ENCODE data around the gene CCNY.

CCNY gene

DNA sequence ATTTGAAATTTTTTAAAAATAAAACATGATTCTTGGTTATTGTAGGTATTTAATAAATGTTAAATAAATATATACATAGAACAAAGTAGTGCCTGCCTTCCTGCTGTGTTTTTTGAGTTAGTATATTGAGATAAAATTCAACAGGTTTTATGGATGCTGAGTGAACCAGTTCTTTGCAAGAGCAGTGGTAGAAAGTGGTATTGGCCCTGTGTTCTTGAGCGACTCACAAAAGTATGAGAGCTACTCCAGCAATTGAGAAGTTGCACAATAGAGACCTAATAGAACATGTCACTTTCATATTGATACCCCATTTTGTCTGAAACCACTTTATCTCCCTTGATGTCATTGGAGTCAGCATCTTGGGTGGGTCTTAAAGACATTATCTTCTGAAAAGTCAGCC, 236.3 kb downstream of the CCNY start:
- no peaks in the 10 kb centered on the region for H3K4me1 ChIP-seq (ENCODE audit: control extremely low read depth in 1 of 4, control insufficient read depth in 4 of 4, insufficient read depth in 4 of 4, low read length in 3 of 4)
- ChIA-PET CTCF (interaction anchor here (5.7 kb wide), 1 partner anchor 9 kb away, joined by 23 read pairs; no protein-coding TSS in a partner anchor), POLR2A (no interaction called here)
- no peaks in the 10 kb centered on the region for H3K9me3 ChIP-seq (ENCODE audit: control extremely low read depth in 1 of 5, control insufficient read depth in 4 of 5, insufficient read depth in 2 of 5, low read depth in 1 of 5, low read length in 4 of 5)
- no peak for DNase-seq
- H3K4me3 ChIP-seq (ENCODE audit: control insufficient read depth in 1 of 7, extremely low read depth in 1 of 7, insufficient read depth in 4 of 7, low read depth in 2 of 7, low read length in 6 of 7) = no peak overlapping the region
- H3K36me3 ChIP-seq (ENCODE audit: control insufficient read depth in 4 of 4, insufficient read depth in 4 of 4, low read length in 3 of 4) = peaks cover 4 to 32% (median 23%) of the 10 kb centered on the region in 4 experiments
- H3K27me3 ChIP-seq (replicated peaks in 2 of 5; ENCODE audit: control insufficient read depth in 4 of 5, insufficient read depth in 5 of 5, low read length in 4 of 5) = no peaks in the 10 kb centered on the region
- no CpG with 5 or more reads among the region's 1 CpG for WGBS (ENCODE audit: insufficient coverage)
- no peak overlapping the region for H3K27ac ChIP-seq (ENCODE audit: insufficient read depth in 1 of 2, low read depth in 1 of 2, low read length in 2 of 2, poor library complexity in 1 of 2, severe bottlenecking in 2 of 2)

DNA sequence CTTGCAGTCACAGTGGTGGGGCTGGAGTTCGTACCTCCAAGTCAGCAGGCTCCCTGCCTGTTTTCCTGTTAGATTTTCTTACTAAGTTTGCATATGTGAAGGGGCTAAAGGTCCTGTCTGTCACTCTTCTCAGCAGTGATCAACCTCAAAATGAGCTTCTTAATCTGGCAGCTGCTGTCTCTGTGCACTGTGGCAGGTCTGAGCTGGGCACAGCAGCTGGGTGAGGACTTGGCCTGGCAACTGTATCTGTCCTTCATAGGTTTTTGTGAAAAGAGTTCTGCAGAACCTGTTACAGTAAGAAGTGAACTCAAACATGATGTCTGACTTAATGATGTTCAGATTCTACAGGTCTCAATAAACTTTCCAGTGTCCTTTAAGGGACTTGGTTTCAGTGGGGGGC, 237.5 kb downstream of the CCNY start:
- Histone ChIP-seq H3K27ac (ENCODE audit: insufficient read depth in 1 of 2, low read depth in 1 of 2, low read length in 2 of 2, poor library complexity in 1 of 2, severe bottlenecking in 2 of 2) (no peak overlapping the region), H3K9me3 (ENCODE audit: control extremely low read depth in 1 of 5, control insufficient read depth in 4 of 5, insufficient read depth in 2 of 5, low read depth in 1 of 5, low read length in 4 of 5) (no peaks in the 10 kb centered on the region), H3K4me3 (ENCODE audit: control insufficient read depth in 1 of 7, extremely low read depth in 1 of 7, insufficient read depth in 4 of 7, low read depth in 2 of 7, low read length in 6 of 7) (no peak overlapping the region), H3K27me3 (replicated peaks in 2 of 5; ENCODE audit: control insufficient read depth in 4 of 5, insufficient read depth in 5 of 5, low read length in 4 of 5) (no peaks in the 10 kb centered on the region), H3K4me1 (ENCODE audit: control extremely low read depth in 1 of 4, control insufficient read depth in 4 of 4, insufficient read depth in 4 of 4, low read length in 3 of 4) (no peaks in the 10 kb centered on the region), H3K36me3 (ENCODE audit: control insufficient read depth in 4 of 4, insufficient read depth in 4 of 4, low read length in 3 of 4) (peaks cover 2 to 21% (median 17%) of the 10 kb centered on the region in 4 experiments)
- CTCF ChIA-PET = interaction anchor here (1.5 to 5.7 kb wide), 2 partner anchors 10 to 27 kb away, joined by 3 to 23 read pairs; no protein-coding TSS in a partner anchor
- 100% methylated on average over 1 of the region's 1 CpG for WGBS (ENCODE audit: insufficient coverage)
- no peak for DNase-seq
- POLR2A ChIA-PET = no interaction called here

DNA sequence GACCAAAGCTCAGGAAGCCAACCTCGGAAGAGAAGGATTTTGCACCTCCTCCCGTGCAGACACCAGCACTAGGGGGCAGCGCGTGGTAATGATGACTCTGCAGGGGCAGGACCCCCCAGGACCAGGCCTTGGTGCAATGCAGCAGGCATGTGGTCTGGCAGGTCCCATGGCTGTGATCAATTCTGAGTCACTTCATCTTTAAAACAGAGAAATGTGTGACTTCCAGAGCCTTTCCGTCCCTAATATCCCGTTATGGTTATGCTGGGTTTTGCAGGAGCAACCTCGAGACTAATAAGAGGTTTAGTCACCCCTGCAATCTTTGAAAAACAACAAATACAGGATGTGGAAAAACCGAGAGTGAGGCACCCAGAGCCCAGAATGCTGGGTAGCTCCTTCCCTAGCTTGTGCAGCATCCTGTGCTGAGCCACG, 238.6 kb downstream of the CCNY start:
- 89% methylated on average over 7 of the region's 9 CpGs for WGBS (ENCODE audit: insufficient coverage)
- Histone ChIP-seq H3K27me3 (replicated peaks in 2 of 5; ENCODE audit: control insufficient read depth in 4 of 5, insufficient read depth in 5 of 5, low read length in 4 of 5) (no peaks in the 10 kb centered on the region), H3K36me3 (ENCODE audit: control insufficient read depth in 4 of 4, insufficient read depth in 4 of 4, low read length in 3 of 4) (peaks cover 2 to 9% (median 8%) of the 10 kb centered on the region in 4 experiments), H3K9me3 (ENCODE audit: control extremely low read depth in 1 of 5, control insufficient read depth in 4 of 5, insufficient read depth in 2 of 5, low read depth in 1 of 5, low read length in 4 of 5) (no peaks in the 10 kb centered on the region), H3K4me3 (ENCODE audit: control insufficient read depth in 1 of 7, extremely low read depth in 1 of 7, insufficient read depth in 4 of 7, low read depth in 2 of 7, low read length in 6 of 7) (no peak overlapping the region), H3K4me1 (ENCODE audit: control extremely low read depth in 1 of 4, control insufficient read depth in 4 of 4, insufficient read depth in 4 of 4, low read length in 3 of 4) (no peaks in the 10 kb centered on the region), H3K27ac (ENCODE audit: insufficient read depth in 1 of 2, low read depth in 1 of 2, low read length in 2 of 2, poor library complexity in 1 of 2, severe bottlenecking in 2 of 2) (no peak overlapping the region)
- POLR2A ChIA-PET = no interaction called here
- DNase-seq = no peak
- CTCF ChIA-PET = interaction anchor here (0.7 to 5.7 kb wide), 3 partner anchors 11 to 89 kb away, joined by 3 to 23 read pairs (median 4); no protein-coding TSS in a partner anchor

DNA sequence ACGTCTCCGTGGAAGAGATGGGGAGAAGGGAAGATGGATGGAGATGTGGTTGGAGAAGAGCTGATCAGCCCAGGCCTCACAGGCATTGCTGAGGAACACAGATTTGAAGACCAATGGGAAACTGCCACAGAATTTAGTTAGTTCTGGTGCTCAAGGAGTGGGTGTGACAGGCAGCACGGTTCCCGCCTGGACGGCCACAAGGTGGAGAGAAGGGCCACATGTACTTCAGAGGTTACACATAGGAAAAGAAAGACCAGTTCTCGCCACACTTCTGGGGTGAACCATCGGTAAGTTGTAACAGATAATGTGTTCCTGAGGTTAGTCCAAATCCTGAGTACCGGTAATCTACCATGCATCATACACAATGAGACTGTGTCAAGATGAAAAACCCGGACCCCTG, 239.3 kb downstream of the CCNY start:
- H3K4me3 ChIP-seq (ENCODE audit: control insufficient read depth in 1 of 7, extremely low read depth in 1 of 7, insufficient read depth in 4 of 7, low read depth in 2 of 7, low read length in 6 of 7) = no peak overlapping the region
- H3K27ac ChIP-seq (ENCODE audit: insufficient read depth in 1 of 2, low read depth in 1 of 2, low read length in 2 of 2, poor library complexity in 1 of 2, severe bottlenecking in 2 of 2) = no peak overlapping the region
- DNase-seq = no peak
- no peaks in the 10 kb centered on the region for H3K9me3 ChIP-seq (ENCODE audit: control extremely low read depth in 1 of 5, control insufficient read depth in 4 of 5, insufficient read depth in 2 of 5, low read depth in 1 of 5, low read length in 4 of 5)
- peaks cover under 1 to 6% (median 5%) of the 10 kb centered on the region in 4 experiments for H3K36me3 ChIP-seq (ENCODE audit: control insufficient read depth in 4 of 4, insufficient read depth in 4 of 4, low read length in 3 of 4)
- ChIA-PET CTCF (interaction anchor here (0.6 to 5.7 kb wide), 4 partner anchors 12 to 334 kb away, joined by 3 to 23 read pairs (median 4); no protein-coding TSS in a partner anchor), POLR2A (no interaction called here)
- no peaks in the 10 kb centered on the region for H3K4me1 ChIP-seq (ENCODE audit: control extremely low read depth in 1 of 4, control insufficient read depth in 4 of 4, insufficient read depth in 4 of 4, low read length in 3 of 4)
- H3K27me3 ChIP-seq (replicated peaks in 2 of 5; ENCODE audit: control insufficient read depth in 4 of 5, insufficient read depth in 5 of 5, low read length in 4 of 5) = no peaks in the 10 kb centered on the region
- 96% methylated on average over 7 of the region's 9 CpGs for WGBS (ENCODE audit: insufficient coverage)

DNA sequence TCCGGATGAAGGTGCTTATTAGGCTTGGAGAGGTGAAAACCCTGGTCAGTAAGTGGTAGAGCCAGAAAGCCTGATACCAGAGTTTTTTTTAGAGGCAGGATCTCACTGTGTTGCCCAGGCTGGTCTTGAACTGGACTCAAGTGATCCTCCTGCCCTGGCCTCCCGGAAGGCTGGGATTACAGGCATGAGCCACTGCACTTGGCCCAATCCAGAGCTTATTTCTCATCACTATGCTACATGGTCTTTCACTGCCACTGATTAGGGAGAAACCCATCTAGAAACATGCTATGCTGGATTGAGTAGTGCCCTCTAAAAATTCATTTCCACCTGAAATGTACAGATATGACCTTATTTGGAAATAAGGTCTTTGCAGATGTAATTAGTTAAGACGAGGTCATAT, 240.4 kb downstream of the CCNY start:
- H3K27ac ChIP-seq (ENCODE audit: insufficient read depth in 1 of 2, low read depth in 1 of 2, low read length in 2 of 2, poor library complexity in 1 of 2, severe bottlenecking in 2 of 2) = no peak overlapping the region
- CTCF ChIA-PET = interaction anchor here (5.7 kb wide), 1 partner anchor 13 kb away, joined by 23 read pairs; no protein-coding TSS in a partner anchor
- H3K9me3 ChIP-seq (ENCODE audit: control extremely low read depth in 1 of 5, control insufficient read depth in 4 of 5, insufficient read depth in 2 of 5, low read depth in 1 of 5, low read length in 4 of 5) = no peaks in the 10 kb centered on the region
- H3K4me3 ChIP-seq (ENCODE audit: control insufficient read depth in 1 of 7, extremely low read depth in 1 of 7, insufficient read depth in 4 of 7, low read depth in 2 of 7, low read length in 6 of 7) = no peak overlapping the region
- POLR2A ChIA-PET = no interaction called here
- no peaks in the 10 kb centered on the region for H3K4me1 ChIP-seq (ENCODE audit: control extremely low read depth in 1 of 4, control insufficient read depth in 4 of 4, insufficient read depth in 4 of 4, low read length in 3 of 4)
- no peaks in the 10 kb centered on the region for H3K27me3 ChIP-seq (replicated peaks in 2 of 5; ENCODE audit: control insufficient read depth in 4 of 5, insufficient read depth in 5 of 5, low read length in 4 of 5)
- no peak for DNase-seq
- H3K36me3 ChIP-seq (ENCODE audit: control insufficient read depth in 4 of 4, insufficient read depth in 4 of 4, low read length in 3 of 4) = peaks cover 0 to 6% (median 4%) of the 10 kb centered on the region in 4 experiments
- WGBS (ENCODE audit: insufficient coverage) = 100% methylated on average over 1 of the region's 3 CpGs

DNA sequence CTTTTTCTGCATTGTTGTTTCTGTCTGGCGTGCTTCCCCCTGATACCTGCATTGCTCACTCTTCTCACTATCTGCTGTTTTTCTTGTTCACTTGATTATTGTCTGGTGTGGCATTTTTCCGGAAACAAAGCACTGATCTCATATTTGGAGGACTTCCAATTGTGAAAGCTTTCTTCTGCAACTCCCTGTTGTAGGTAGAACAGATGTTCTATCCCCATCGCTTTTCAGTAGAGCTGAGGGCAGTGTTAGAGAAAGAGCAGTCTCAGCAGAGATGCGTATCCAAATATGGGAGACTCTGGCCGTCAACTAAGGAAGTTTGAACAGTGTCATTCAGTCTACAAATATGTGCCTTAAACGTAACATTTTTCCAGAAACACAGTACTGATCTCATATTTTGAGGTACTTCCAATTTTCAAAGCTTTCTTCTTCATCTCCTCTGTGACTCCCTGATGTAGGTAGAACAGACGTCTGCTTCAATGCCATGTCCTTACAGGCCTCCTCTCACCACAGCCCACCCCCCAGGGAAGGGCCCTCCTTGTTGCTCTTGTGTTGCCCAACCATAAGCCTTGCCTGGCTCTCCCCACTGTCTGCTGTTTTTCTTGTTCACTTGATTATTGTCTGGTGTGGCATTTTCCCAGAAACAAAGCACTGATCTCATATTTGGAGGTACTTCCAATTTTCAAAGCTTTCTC, 241.8 kb downstream of the CCNY start:
- no peak overlapping the region for H3K27ac ChIP-seq (ENCODE audit: insufficient read depth in 1 of 2, low read depth in 1 of 2, low read length in 2 of 2, poor library complexity in 1 of 2, severe bottlenecking in 2 of 2)
- DNase-seq = no peak
- peaks cover 0 to 6% (median 3%) of the 10 kb centered on the region in 4 experiments for H3K36me3 ChIP-seq (ENCODE audit: control insufficient read depth in 4 of 4, insufficient read depth in 4 of 4, low read length in 3 of 4)
- ChIA-PET CTCF (interaction anchor here (1.5 to 3.1 kb wide), 3 partner anchors 9 to 19 kb away, joined by 3 to 15 read pairs (median 7); no protein-coding TSS in a partner anchor), POLR2A (interaction anchor here (0.6 kb wide), 1 partner anchor 263 kb away, joined by 3 read pairs; no protein-coding TSS in a partner anchor)
- no peaks in the 10 kb centered on the region for H3K27me3 ChIP-seq (replicated peaks in 2 of 5; ENCODE audit: control insufficient read depth in 4 of 5, insufficient read depth in 5 of 5, low read length in 4 of 5)
- H3K4me3 ChIP-seq (ENCODE audit: control insufficient read depth in 1 of 7, extremely low read depth in 1 of 7, insufficient read depth in 4 of 7, low read depth in 2 of 7, low read length in 6 of 7) = no peak overlapping the region
- H3K9me3 ChIP-seq (ENCODE audit: control extremely low read depth in 1 of 5, control insufficient read depth in 4 of 5, insufficient read depth in 2 of 5, low read depth in 1 of 5, low read length in 4 of 5) = no peaks in the 10 kb centered on the region
- no peaks in the 10 kb centered on the region for H3K4me1 ChIP-seq (ENCODE audit: control extremely low read depth in 1 of 4, control insufficient read depth in 4 of 4, insufficient read depth in 4 of 4, low read length in 3 of 4)
- 99% methylated on average over 6 of the region's 7 CpGs for WGBS (ENCODE audit: insufficient coverage)

DNA sequence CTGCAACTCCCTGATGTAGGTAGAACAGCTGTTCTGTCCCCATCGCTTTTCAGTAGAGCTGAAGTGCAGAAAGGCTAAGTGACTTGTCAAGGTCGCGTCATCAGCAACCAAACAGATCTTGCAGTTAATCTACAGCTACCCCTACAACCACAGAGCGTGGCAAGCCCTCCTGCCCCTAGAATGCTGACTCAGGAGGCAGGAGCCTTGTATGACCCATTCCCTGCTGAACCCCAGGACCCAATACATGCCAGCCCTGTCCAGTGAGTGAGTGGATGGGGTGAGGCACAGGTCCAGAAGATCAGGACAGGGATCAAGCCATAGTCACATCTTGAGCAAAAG, 242.3 kb downstream of the CCNY start:
- WGBS (ENCODE audit: insufficient coverage) = 100% methylated on average over 1 of the region's 4 CpGs
- Histone ChIP-seq H3K27ac (ENCODE audit: insufficient read depth in 1 of 2, low read depth in 1 of 2, low read length in 2 of 2, poor library complexity in 1 of 2, severe bottlenecking in 2 of 2) (no peak overlapping the region), H3K9me3 (ENCODE audit: control extremely low read depth in 1 of 5, control insufficient read depth in 4 of 5, insufficient read depth in 2 of 5, low read depth in 1 of 5, low read length in 4 of 5) (no peaks in the 10 kb centered on the region), H3K36me3 (ENCODE audit: control insufficient read depth in 4 of 4, insufficient read depth in 4 of 4, low read length in 3 of 4) (peaks cover 0 to 4% (median 1%) of the 10 kb centered on the region in 4 experiments), H3K27me3 (replicated peaks in 2 of 5; ENCODE audit: control insufficient read depth in 4 of 5, insufficient read depth in 5 of 5, low read length in 4 of 5) (no peaks in the 10 kb centered on the region), H3K4me3 (ENCODE audit: control insufficient read depth in 1 of 7, extremely low read depth in 1 of 7, insufficient read depth in 4 of 7, low read depth in 2 of 7, low read length in 6 of 7) (no peak overlapping the region), H3K4me1 (ENCODE audit: control extremely low read depth in 1 of 4, control insufficient read depth in 4 of 4, insufficient read depth in 4 of 4, low read length in 3 of 4) (no peaks in the 10 kb centered on the region)
- CTCF ChIA-PET = interaction anchor here (1.5 to 3.1 kb wide), 4 partner anchors 10 to 18 kb away, joined by 3 to 15 read pairs (median 7); no protein-coding TSS in a partner anchor
- no peak for DNase-seq
- POLR2A ChIA-PET = interaction anchor here (0.6 kb wide), 1 partner anchor 263 kb away, joined by 3 read pairs; no protein-coding TSS in a partner anchor

All from common myeloid progenitor, CD34-positive (primary cell).